Thoracic aorta endothelial cell (primary cell): ENCODE data around the gene DFFB. TPM values are rescaled to one million over a fixed set of nuclear protein-coding genes. Genes with fewer than 3 reads are reported as not detected.

Source experiments
- total RNA-seq: library from RNA; depleted of rRNA; stranded (reverse); fragments of >200 nt; gene quantifications from 2 replicates; pipeline ENCODE4 v1.2.3, GENCODE V29; 2012

Gene DFFB, protein sequence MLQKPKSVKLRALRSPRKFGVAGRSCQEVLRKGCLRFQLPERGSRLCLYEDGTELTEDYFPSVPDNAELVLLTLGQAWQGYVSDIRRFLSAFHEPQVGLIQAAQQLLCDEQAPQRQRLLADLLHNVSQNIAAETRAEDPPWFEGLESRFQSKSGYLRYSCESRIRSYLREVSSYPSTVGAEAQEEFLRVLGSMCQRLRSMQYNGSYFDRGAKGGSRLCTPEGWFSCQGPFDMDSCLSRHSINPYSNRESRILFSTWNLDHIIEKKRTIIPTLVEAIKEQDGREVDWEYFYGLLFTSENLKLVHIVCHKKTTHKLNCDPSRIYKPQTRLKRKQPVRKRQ
- total RNA-seq: 8.1 and 12.3 TPM in 2 replicates

GRCh38 chr1:3856923-3857790 is at the start of gene DFFB, which contains the start of gene CEP104:
DFFB (plus strand) TSS chr1:3857476; CDS start chr1:3857604, 128 bp downstream.
CEP104 (minus strand) TSS chr1:3857211; CDS start chr1:3852407, 4,804 bp downstream.

DNA sequence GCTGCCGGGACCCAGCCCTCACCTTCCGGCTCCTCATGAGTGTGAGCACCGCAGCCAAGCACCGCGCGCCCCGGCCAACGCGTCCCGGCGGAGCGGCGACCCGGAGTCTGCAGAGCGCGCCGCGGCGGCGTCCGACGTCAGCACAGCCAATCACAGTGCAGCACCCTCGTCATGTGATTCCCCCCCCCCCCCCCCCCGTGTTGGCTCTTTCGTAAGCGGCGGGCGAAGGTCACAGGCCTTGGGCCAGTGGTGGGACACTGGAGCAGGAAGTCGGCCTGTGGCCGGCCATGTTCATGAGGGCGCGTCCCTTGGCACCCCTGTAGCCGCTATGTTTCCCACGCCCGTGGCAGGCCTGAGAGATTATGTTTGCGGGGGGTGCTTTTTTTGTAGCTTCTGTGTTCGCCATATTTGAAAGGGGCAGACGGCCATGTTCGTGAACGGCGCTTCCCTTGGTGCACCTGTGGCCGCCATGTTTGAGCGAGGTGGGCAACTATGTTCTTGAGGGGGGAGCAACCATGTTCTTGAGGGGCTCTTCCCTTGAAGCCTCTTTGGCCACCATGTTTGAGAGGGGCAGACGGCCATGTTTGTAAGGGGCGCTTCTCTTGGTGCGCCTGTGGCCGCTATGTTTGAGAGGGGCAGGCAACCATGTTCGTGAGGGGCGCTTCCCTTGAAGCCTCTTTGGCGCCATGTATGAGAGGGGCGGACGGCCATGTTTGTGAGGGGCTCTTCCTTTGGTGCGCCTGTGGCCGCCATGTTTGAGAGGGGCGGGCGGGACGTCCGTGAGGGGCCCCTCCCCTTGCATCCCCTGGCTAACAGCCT is 43.1 kb downstream of the DFFB start, which contains the start of gene C1orf174:
Gene C1orf174, minus strand, starts transcription at position 123 of the 819 bp plus-strand sequence. Its CDS starts 86 bp downstream, at position 37.

Other genes starting within 250 kb of the DFFB start
- 13.4 and 24.7 TPM in 2 replicates for gene MEGF6, start 246.0 kb upstream of the DFFB start, total RNA-seq
- 31.2 and 31.9 TPM in 2 replicates for gene TPRG1L, start 232.5 kb upstream of the DFFB start, total RNA-seq
- 15.6 and 17.7 TPM in 2 replicates for gene WRAP73, start 207.4 kb upstream of the DFFB start, total RNA-seq
- gene TP73, start 205.0 kb upstream of the DFFB start, total RNA-seq: 0.07 and 0.13 TPM in 2 replicates
- not detected in 2 replicates for gene CCDC27, start 105.0 kb upstream of the DFFB start, total RNA-seq
- gene SMIM1, start 84.7 kb upstream of the DFFB start, total RNA-seq: 0.66 and 1.7 TPM in 2 replicates
- 30.1 and 35.0 TPM in 2 replicates for gene LRRC47, start 61.0 kb upstream of the DFFB start, total RNA-seq
- gene CEP104, start 265 bp upstream of the DFFB start, total RNA-seq: 33.6 and 41.5 TPM in 2 replicates
- gene C1orf174, start 42.8 kb downstream of the DFFB start, total RNA-seq: 34.7 and 38.2 TPM in 2 replicates